OCI-LY1 (cell line): Measurements from ENCODE around the gene RDH14.

Experiments
- H2AFZ ChIP-seq: fragments of 200-600 bp; sonication (generic), shearing (Covaris generic); 2 replicates; pipeline ENCODE4 v1.6.0; 2014; ENCODE audit warnings: antibody characterized with exemption, mild to moderate bottlenecking, low read length
- H3F3A ChIP-seq: fragments of 200-600 bp; sonication (generic), shearing (Covaris generic); 2 replicates; pipeline ENCODE4 v1.6.0; 2014; ENCODE audit warnings: mild to moderate bottlenecking, antibody characterized with exemption, low read length, moderate library complexity; ENCODE audit not compliant: insufficient read depth
- H3K27ac ChIP-seq: fragments of 200-600 bp; sonication (generic); 2 replicates; pipeline ENCODE4 v1.5.1; 2014; ENCODE audit warnings: low read length, mixed run types, mild to moderate bottlenecking, low read depth; ENCODE audit not compliant: poor library complexity, severe bottlenecking
- H3K27me3 ChIP-seq: fragments of 200-600 bp; sonication (generic); 2 replicates; pipeline ENCODE4 v1.6.0; 2014; ENCODE audit warnings: antibody characterized with exemption, mild to moderate bottlenecking, low read length, moderate library complexity; ENCODE audit not compliant: insufficient read depth
- H3K36me3 ChIP-seq: fragments of 200-600 bp; sonication (generic); 2 replicates; pipeline ENCODE4 v1.6.1; 2014; ENCODE audit warnings: mild to moderate bottlenecking, antibody characterized with exemption, low read length, moderate library complexity, mixed read lengths; ENCODE audit not compliant: insufficient read depth
- H3K4me1 ChIP-seq: fragments of 200-600 bp; sonication (generic); 2 replicates; pipeline ENCODE4 v1.5.1; 2014; ENCODE audit warnings: mild to moderate bottlenecking, low read length, moderate library complexity; ENCODE audit not compliant: insufficient read depth, severe bottlenecking
- H3K4me2 ChIP-seq: fragments of 200-600 bp; sonication (generic), shearing (Covaris generic); 2 replicates; pipeline ENCODE4 v1.6.1; 2014; ENCODE audit warnings: low read length
- H3K4me3 ChIP-seq: fragments of 200-600 bp; sonication (generic); 2 replicates; pipeline ENCODE4 v1.5.1; 2014; ENCODE audit warnings: low read length, low read depth, mild to moderate bottlenecking, mixed read lengths; ENCODE audit not compliant: poor library complexity, severe bottlenecking
- H3K79me2 ChIP-seq: fragments of 200-600 bp; shearing (Covaris generic); 2 replicates; pipeline ENCODE4 v1.6.1; 2016; ENCODE audit warnings: mixed run types, low read length, mixed read lengths; ENCODE audit not compliant: insufficient read depth
- H3K9ac ChIP-seq: fragments of 200-600 bp; sonication (generic), shearing (Covaris generic); 2 replicates; pipeline ENCODE4 v1.6.1; 2014; ENCODE audit warnings: mild to moderate bottlenecking, low read length, mixed read lengths
- H3K9me2 ChIP-seq: fragments of 200-600 bp; sonication (generic), shearing (Covaris generic); 2 replicates; pipeline ENCODE4 v1.6.1; 2014; ENCODE audit warnings: low read depth, mild to moderate bottlenecking, low read length, mixed read lengths
- H3K9me3 ChIP-seq: fragments of 200-600 bp; shearing (Covaris generic); 2 replicates; pipeline ENCODE4 v1.6.1; 2014; ENCODE audit warnings: low read length, mixed read lengths
- H4K20me1 ChIP-seq: fragments of 200-600 bp; sonication (generic), shearing (Covaris generic); 2 replicates; pipeline ENCODE4 v1.6.0; 2016; ENCODE audit warnings: mild to moderate bottlenecking, low read length; ENCODE audit not compliant: insufficient read depth
- CTCF ChIP-seq: fragments of 200-600 bp; sonication (generic), shearing (Covaris generic); IDR thresholded peaks from 2 replicates; pipeline ENCODE4 v1.5.1; 2017; ENCODE audit warnings: mild to moderate bottlenecking, antibody characterized with exemption, low read length, moderate library complexity, mixed read lengths
- EZH2 ChIP-seq: fragments of 200-600 bp; sonication (generic), shearing (Covaris generic); IDR thresholded peaks from 2 replicates; pipeline ENCODE4 v1.8.0; 2017; ENCODE audit warnings: borderline replicate concordance, mixed run types, mild to moderate bottlenecking, antibody characterized with exemption, low read length, moderate library complexity, mixed read lengths

RDH14 gene

DNA sequence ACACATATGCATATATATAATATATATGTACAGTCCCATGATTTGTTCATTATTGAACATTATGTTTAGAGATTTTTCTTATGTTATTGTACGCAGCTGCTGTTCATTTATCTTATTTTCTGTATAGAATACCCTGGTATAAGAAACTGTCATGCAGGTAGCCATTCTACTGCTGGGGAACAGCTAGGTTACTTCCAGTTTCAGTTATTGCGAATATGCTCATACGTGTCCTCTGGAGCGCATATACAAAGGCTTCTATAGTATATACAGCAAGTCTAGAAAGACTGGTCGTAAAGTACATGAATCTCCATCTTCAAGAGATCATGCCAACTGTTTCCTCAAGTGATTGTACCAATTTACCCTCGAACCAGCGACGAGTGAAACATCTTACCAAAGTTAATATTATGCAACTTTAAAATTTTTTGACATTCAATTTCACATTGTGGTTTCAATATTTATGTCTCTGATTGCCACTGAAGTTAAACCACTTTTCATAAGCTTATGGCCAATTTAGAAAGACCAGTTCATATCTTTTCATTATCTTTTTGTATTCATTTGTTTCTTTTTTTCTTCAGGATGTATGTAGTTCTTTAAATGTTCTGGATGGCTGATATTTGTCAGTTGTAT lies 53.5 kb downstream of the RDH14 start:
- no peaks in the 10 kb centered on the region for H4K20me1 ChIP-seq
- H3K4me1 ChIP-seq: no peaks in the 10 kb centered on the region
- H3K9ac ChIP-seq: no peak overlapping the region
- H3F3A ChIP-seq: no peaks in the 10 kb centered on the region
- H3K9me3 ChIP-seq: no peaks in the 10 kb centered on the region
- no peaks in the 10 kb centered on the region for H3K79me2 ChIP-seq
- no peaks in the 10 kb centered on the region for H3K27me3 ChIP-seq
- H3K27ac ChIP-seq: no peak overlapping the region
- no peak overlapping the region for H2AFZ ChIP-seq
- no peaks in the 10 kb centered on the region for H3K9me2 ChIP-seq
- no peak for TF ChIP-seq CTCF
- no peak for TF ChIP-seq EZH2
- H3K4me3 ChIP-seq: no peak overlapping the region
- H3K36me3 ChIP-seq: no peaks in the 10 kb centered on the region
- H3K4me2 ChIP-seq: no peak overlapping the region

GRCh38 chr2:18505703-18506341 lies 54.6 kb downstream of the RDH14 start:
- Histone ChIP-seq H4K20me1 (no peaks in the 10 kb centered on the region), H3K4me2 (no peak overlapping the region), H3K27me3 (no peaks in the 10 kb centered on the region), H3K4me1 (no peaks in the 10 kb centered on the region), H3K36me3 (no peaks in the 10 kb centered on the region), H3K9me2 (no peaks in the 10 kb centered on the region), H3K27ac (no peak overlapping the region), H3K9me3 (no peaks in the 10 kb centered on the region), H3K79me2 (no peaks in the 10 kb centered on the region), H2AFZ (no peak overlapping the region), H3F3A (no peaks in the 10 kb centered on the region), H3K9ac (no peak overlapping the region), H3K4me3 (no peak overlapping the region)
- no peak for TF ChIP-seq CTCF
